ENCODE results near the gene TDRD15.

TDRD15 gene

DNA sequence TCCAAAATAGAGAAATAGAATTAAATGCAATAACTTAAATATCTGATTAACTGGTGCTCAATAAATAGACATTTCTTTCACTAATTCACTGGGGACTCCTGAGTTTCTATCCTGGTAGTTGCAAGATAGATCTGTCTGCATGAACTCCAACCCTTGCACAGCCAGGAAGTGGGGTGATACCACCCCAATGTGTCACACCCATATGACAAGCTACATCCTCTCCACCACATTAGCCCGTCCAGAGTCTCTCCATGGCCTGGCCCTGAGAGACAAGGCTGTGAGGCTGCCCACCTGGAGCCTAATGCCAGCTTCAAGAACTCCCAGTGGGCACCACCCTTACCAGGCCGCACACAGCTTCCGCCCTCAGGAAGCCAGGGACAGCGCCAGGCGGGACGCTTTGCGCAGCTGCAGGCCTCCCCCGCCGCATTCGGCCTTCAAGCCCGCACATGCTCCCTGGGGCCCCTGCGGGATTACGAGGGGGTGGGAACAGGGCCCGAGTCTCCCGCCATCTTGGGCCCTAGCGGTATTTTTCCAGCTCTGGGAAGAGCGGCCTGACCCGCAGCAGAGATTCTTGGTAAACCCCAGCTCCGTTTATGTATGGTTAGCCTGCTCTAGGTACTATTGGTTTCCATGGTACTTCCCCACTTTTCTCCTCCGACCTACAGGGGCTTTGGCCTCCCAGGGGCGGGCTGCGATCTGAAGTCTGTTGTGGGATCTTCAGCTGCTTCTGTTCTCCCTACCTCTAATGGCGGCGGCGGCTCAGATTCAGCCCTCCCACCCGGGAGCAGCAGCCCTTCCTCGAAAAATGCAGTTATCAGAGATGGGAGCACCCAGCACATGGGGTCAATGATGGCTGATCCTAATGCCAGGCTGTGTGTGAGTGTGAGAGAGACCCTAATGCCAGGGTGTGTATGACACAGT, at the start of gene TDRD15:
Gene TDRD15, plus strand, starts transcription at position 496 of the 921 bp plus-strand sequence. CDS start 13,500 bp downstream, outside the sequence.
- no peaks in the 10 kb centered on the region for H3K4me1 ChIP-seq (ENCODE audit: control insufficient read depth, insufficient read depth, low read length)
- no peaks in the 10 kb centered on the region for H3K36me3 ChIP-seq (ENCODE audit: control insufficient read depth, insufficient read depth, low read length)
- no peaks in the 10 kb centered on the region for H3K27me3 ChIP-seq (ENCODE audit: control insufficient read depth, insufficient read depth, low read length)
- H3K9ac ChIP-seq (ENCODE audit: low read depth, low read length) = no peak within 1 kb of the TSS
- H3K9me3 ChIP-seq (ENCODE audit: control insufficient read depth, insufficient read depth, low read length) = no peaks in the 10 kb centered on the region
- no peak within 1 kb of the TSS for H3K4me3 ChIP-seq (ENCODE audit: low read depth, low read length)

DNA sequence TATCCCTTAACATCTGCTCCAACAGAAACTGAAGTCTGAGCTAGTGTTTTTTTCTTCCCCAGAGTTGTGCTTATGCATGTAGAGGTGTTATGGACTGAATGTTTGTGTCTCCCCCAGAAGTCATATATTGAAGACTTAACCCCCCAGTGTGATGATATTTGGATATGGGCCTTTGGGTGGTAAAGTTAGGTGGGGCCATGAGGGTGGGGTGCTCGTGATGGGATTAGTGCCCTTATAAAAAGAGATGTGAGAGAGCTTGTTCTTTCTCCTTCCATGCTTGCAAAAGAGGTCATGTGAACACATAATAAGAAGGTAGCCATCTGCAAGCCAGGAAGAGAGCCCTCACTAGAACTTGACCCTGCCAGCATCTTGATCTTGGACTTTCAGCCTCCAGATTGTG, 45.5 kb upstream of the TDRD15 start:
- no peaks in the 10 kb centered on the region for H3K4me1 ChIP-seq (ENCODE audit: control insufficient read depth, insufficient read depth, low read length)
- no peaks in the 10 kb centered on the region for H3K9me3 ChIP-seq (ENCODE audit: control insufficient read depth, insufficient read depth, low read length)
- H3K9ac ChIP-seq (ENCODE audit: low read depth, low read length) = no peak overlapping the region
- H3K27me3 ChIP-seq (ENCODE audit: control insufficient read depth, insufficient read depth, low read length) = no peaks in the 10 kb centered on the region
- H3K4me3 ChIP-seq (ENCODE audit: low read depth, low read length) = no peak overlapping the region
- H3K36me3 ChIP-seq (ENCODE audit: control insufficient read depth, insufficient read depth, low read length) = no peaks in the 10 kb centered on the region

DNA sequence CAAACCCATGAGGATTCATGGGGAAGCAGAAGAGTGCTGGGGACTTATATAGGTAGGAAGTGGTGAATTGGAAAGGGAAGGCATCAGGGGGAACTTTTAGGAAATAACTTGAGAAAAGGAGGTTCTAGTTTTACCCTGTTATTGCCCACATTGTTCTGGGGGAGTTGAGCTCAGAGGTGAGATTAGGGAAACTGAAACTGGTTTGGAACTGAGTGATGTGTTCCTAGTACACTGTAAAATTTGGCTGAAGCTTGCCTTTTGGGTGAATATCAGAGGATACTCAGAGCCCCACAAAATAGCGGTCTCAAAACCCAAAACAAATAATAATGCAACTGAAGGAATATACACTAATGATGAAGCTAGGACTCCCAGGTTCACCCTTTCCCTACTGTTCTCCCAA, 40.3 kb upstream of the TDRD15 start:
- no peaks in the 10 kb centered on the region for H3K36me3 ChIP-seq (ENCODE audit: control insufficient read depth, insufficient read depth, low read length)

DNA sequence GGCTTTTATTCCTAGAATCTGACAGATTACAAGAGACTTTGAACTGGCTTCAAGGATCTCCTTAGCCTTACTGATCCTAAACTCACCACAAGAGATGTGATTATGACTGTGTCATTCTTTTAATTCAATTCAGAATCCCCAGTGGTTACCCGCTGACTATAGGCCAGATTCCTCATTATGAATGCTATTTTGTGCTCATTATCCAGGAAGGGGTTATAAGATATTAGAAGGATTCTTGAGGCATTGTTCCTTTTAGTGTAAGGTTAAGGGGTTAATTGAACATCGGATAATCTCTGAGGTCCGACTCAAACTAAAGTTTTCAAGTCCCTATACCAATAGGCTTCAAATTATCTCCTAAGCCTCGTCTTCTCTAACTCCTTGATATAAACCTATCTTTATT, 39.4 kb upstream of the TDRD15 start:
- H3K4me1 ChIP-seq (ENCODE audit: control insufficient read depth, insufficient read depth, low read length) = no peaks in the 10 kb centered on the region
- H3K36me3 ChIP-seq (ENCODE audit: control insufficient read depth, insufficient read depth, low read length) = no peaks in the 10 kb centered on the region
- no peak overlapping the region for H3K9ac ChIP-seq (ENCODE audit: low read depth, low read length)
- no peaks in the 10 kb centered on the region for H3K9me3 ChIP-seq (ENCODE audit: control insufficient read depth, insufficient read depth, low read length)
- H3K4me3 ChIP-seq (ENCODE audit: low read depth, low read length) = no peak overlapping the region
- H3K27me3 ChIP-seq (ENCODE audit: control insufficient read depth, insufficient read depth, low read length) = no peaks in the 10 kb centered on the region

More for the DNA sequence above, 40.3 kb upstream of the TDRD15 start:
- Histone ChIP-seq H3K9me3 (ENCODE audit: control insufficient read depth, insufficient read depth, low read length) (no peaks in the 10 kb centered on the region), H3K4me3 (ENCODE audit: low read depth, low read length) (no peak overlapping the region), H3K9ac (ENCODE audit: low read depth, low read length) (no peak overlapping the region), H3K27me3 (ENCODE audit: control insufficient read depth, insufficient read depth, low read length) (no peaks in the 10 kb centered on the region), H3K4me1 (ENCODE audit: control insufficient read depth, insufficient read depth, low read length) (no peaks in the 10 kb centered on the region)

DNA sequence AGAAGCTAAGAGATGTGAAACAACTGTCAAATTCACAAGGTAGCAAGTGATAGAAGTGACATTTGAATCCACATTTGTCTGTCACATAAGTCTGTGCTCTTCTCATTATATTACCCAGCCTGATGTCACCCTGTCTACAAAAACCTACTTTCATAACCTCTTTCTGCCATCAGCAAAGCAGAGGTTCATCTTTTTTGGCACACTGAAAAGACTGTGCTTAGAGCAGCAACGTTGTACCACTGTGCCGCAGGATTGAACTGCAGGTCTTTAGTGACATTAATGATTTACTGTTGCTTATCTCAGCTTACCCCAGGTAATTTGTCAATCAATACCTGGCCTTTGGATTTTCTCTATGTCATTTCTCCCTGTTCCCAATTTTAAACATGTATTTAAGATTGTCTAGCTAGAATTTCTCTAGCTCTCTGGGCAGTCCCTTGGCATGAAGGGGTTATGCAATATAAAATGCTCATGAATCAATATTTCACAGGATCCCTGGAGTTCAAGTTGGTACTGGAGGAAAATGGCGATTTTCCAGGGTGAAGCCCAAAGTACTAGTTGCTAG, 31.4 kb upstream of the TDRD15 start:
- H3K36me3 ChIP-seq (ENCODE audit: control insufficient read depth, insufficient read depth, low read length) = no peaks in the 10 kb centered on the region
- no peak overlapping the region for H3K4me3 ChIP-seq (ENCODE audit: low read depth, low read length)
- H3K9ac ChIP-seq (ENCODE audit: low read depth, low read length) = no peak overlapping the region
- H3K4me1 ChIP-seq (ENCODE audit: control insufficient read depth, insufficient read depth, low read length) = peaks cover under 1% of the 10 kb centered on the region
- H3K9me3 ChIP-seq (ENCODE audit: control insufficient read depth, insufficient read depth, low read length) = no peaks in the 10 kb centered on the region
- H3K27me3 ChIP-seq (ENCODE audit: control insufficient read depth, insufficient read depth, low read length) = no peaks in the 10 kb centered on the region

DNA sequence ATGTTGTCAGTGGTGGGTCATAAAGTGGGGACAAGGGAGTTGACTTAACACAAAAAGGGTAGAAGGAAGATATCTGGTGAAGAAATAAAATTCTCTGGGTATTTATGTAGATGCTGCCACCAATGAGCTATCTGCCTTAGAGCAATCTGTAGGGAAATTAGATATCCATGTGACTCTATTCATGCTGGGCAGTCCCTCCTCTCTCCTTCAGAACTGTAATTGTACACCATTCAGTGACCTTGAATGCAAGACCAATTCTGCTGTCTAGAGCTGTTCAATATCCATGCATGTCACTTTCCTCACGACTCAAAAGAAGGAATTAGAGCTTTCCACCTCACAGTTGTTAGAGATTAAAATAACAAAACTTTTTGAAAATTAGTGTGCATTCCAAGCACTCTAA, 28.6 kb upstream of the TDRD15 start:
- no peak overlapping the region for H3K9ac ChIP-seq (ENCODE audit: low read depth, low read length)
- no peak overlapping the region for H3K4me3 ChIP-seq (ENCODE audit: low read depth, low read length)
- H3K4me1 ChIP-seq (ENCODE audit: control insufficient read depth, insufficient read depth, low read length) = peaks cover 4% of the 10 kb centered on the region
- H3K9me3 ChIP-seq (ENCODE audit: control insufficient read depth, insufficient read depth, low read length) = no peaks in the 10 kb centered on the region
- H3K36me3 ChIP-seq (ENCODE audit: control insufficient read depth, insufficient read depth, low read length) = no peaks in the 10 kb centered on the region
- no peaks in the 10 kb centered on the region for H3K27me3 ChIP-seq (ENCODE audit: control insufficient read depth, insufficient read depth, low read length)

DNA sequence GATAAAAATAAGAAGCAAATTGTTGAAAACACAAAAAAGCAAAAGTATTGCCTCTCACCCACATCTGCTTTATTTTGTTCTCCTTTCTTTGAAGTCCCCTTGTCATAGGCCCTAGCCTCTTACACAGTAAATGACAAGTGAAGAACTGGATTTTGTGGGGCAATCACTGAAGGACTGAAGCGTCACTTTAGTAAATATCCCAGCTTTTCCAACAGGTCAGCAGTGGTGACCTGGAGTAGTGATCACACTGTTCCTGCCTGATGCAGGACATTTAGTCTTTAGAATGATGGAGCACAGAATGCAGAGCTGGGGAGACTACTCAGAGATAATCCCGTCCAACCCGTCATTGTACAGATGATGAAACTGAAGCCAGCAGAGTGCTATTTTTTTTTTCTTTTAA, 28.1 kb upstream of the TDRD15 start:
- Histone ChIP-seq H3K9ac (ENCODE audit: low read depth, low read length) (no peak overlapping the region), H3K4me1 (ENCODE audit: control insufficient read depth, insufficient read depth, low read length) (peaks cover 4% of the 10 kb centered on the region), H3K36me3 (ENCODE audit: control insufficient read depth, insufficient read depth, low read length) (no peaks in the 10 kb centered on the region), H3K4me3 (ENCODE audit: low read depth, low read length) (no peak overlapping the region), H3K9me3 (ENCODE audit: control insufficient read depth, insufficient read depth, low read length) (no peaks in the 10 kb centered on the region), H3K27me3 (ENCODE audit: control insufficient read depth, insufficient read depth, low read length) (no peaks in the 10 kb centered on the region)

DNA sequence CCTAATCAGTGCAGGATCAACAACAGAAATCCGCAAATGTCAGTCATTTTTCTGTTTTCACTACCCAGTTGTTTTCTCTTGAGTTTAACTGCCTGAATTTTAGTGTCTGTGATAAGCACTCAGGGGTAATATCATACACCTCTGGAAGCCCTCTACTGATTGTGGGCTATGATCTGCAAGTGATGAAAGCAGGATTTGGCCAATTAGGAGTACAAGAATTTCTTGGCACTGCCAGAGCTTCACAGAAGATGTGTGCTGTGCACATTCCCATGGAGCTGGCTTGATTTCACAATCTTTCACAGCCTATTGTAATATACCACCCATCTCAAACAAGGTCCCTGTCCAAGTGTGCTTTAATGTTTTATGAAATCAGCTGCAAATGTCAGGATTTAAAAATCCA, 27.3 kb upstream of the TDRD15 start:
- Histone ChIP-seq H3K27me3 (ENCODE audit: control insufficient read depth, insufficient read depth, low read length) (no peaks in the 10 kb centered on the region), H3K4me3 (ENCODE audit: low read depth, low read length) (no peak overlapping the region)

DNA sequence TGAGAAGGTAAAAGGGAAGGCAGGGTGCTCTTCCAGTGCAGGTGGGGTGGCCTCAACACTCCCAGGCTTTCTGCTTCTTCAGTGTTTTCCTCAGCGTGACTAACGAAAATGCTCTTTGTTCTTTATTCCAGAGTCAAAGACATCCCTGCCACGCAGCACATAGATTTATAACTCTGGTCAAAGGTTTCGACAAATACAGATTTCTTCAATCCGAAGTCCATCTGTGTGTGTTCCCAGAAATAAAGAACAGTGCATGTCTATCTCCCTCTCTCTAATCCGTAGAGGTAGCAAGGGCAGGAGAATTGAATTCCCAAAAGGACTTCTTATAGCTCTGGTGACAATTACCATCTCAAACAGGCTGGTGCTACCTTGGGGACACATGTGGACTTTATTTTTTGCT, 26.4 kb upstream of the TDRD15 start:
- H3K9me3 ChIP-seq (ENCODE audit: control insufficient read depth, insufficient read depth, low read length) = no peaks in the 10 kb centered on the region
- no peaks in the 10 kb centered on the region for H3K27me3 ChIP-seq (ENCODE audit: control insufficient read depth, insufficient read depth, low read length)
- peaks cover 4% of the 10 kb centered on the region for H3K4me1 ChIP-seq (ENCODE audit: control insufficient read depth, insufficient read depth, low read length)

More for the DNA sequence above, 27.3 kb upstream of the TDRD15 start:
- no peaks in the 10 kb centered on the region for H3K36me3 ChIP-seq (ENCODE audit: control insufficient read depth, insufficient read depth, low read length)
- no peak overlapping the region for H3K9ac ChIP-seq (ENCODE audit: low read depth, low read length)
- peaks cover 4% of the 10 kb centered on the region for H3K4me1 ChIP-seq (ENCODE audit: control insufficient read depth, insufficient read depth, low read length)
- H3K9me3 ChIP-seq (ENCODE audit: control insufficient read depth, insufficient read depth, low read length) = no peaks in the 10 kb centered on the region

DNA sequence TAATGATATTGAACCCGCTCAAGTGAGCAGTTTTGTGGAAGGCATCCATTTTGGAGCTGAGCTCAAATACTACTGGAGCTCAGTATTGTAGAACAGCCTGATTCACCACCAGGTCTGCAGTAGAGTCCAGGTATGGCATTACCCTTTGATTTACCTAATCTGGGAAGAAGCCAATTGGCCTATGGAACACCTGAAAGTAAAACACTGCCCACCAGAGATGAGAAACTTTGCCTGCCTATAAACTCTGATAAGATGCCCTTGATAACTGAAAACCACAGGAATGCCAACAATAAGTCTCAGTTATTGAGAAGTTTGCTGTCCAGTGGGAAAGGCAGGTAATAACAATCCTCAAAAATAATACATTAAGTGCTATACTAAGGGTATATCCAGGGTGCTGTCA, 25.5 kb upstream of the TDRD15 start:
- H3K36me3 ChIP-seq (ENCODE audit: control insufficient read depth, insufficient read depth, low read length) = no peaks in the 10 kb centered on the region
- H3K4me1 ChIP-seq (ENCODE audit: control insufficient read depth, insufficient read depth, low read length) = peaks cover 6% of the 10 kb centered on the region
- H3K9me3 ChIP-seq (ENCODE audit: control insufficient read depth, insufficient read depth, low read length) = no peaks in the 10 kb centered on the region
- H3K4me3 ChIP-seq (ENCODE audit: low read depth, low read length) = no peak overlapping the region
- H3K27me3 ChIP-seq (ENCODE audit: control insufficient read depth, insufficient read depth, low read length) = no peaks in the 10 kb centered on the region
- no peak overlapping the region for H3K9ac ChIP-seq (ENCODE audit: low read depth, low read length)

More for the DNA sequence above, 26.4 kb upstream of the TDRD15 start:
- Histone ChIP-seq H3K4me3 (ENCODE audit: low read depth, low read length) (no peak overlapping the region), H3K9ac (ENCODE audit: low read depth, low read length) (no peak overlapping the region), H3K36me3 (ENCODE audit: control insufficient read depth, insufficient read depth, low read length) (no peaks in the 10 kb centered on the region)

DNA sequence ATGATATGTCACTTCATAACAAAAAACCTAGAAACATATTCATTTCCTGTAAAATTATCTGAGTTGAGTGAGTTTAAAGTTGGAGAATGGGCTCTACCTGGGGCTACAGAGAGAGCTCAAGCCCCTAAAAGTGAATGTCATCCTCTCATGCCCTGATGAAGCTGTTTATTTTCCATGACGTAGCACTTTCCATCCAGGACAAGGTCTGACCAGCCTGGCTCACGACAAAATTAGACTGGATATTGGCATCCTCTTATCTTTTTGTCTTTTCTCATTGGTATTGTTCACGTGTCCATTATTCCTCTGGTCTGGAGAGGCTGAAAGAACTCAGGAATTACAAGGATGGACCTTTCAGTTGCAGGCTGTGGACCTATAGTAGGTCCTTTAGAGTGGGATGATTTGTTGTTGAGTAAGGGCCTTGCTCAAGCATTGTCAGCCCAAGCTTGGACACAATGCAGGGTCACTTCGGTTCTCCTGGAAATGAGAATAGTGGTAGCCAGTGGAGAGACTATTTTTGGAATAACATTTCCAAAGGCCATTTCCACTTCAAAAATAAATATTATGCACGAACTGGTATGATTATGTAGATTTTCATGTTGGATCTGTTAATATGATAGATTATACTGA, 24.4 kb upstream of the TDRD15 start:
- no peak overlapping the region for H3K9ac ChIP-seq (ENCODE audit: low read depth, low read length)
- peaks cover 15% of the 10 kb centered on the region for H3K4me1 ChIP-seq (ENCODE audit: control insufficient read depth, insufficient read depth, low read length)
- H3K27me3 ChIP-seq (ENCODE audit: control insufficient read depth, insufficient read depth, low read length) = no peaks in the 10 kb centered on the region
- H3K9me3 ChIP-seq (ENCODE audit: control insufficient read depth, insufficient read depth, low read length) = no peaks in the 10 kb centered on the region
- H3K4me3 ChIP-seq (ENCODE audit: low read depth, low read length) = no peak overlapping the region
- no peaks in the 10 kb centered on the region for H3K36me3 ChIP-seq (ENCODE audit: control insufficient read depth, insufficient read depth, low read length)
